Activated CD4-positive, alpha-beta T cell treated with anti-CD3 and anti-CD28 coated beads for 36 hours (primary cell): Measurements from ENCODE around the gene ABCB8. TPM values are rescaled to one million over a fixed set of nuclear protein-coding genes. Genes with fewer than 3 reads are reported as not detected.

Experiments
- ATAC-seq: fragments of 200-7000 bp; cut with Tn5 transposase; one replicate; pipeline ENCODE4 v1.10.0; 2021; ENCODE audit warnings: mild to moderate bottlenecking, moderate library complexity
- CTCF ChIA-PET: fragments of 350-600 bp; sonication (Branson Sonifier 250); formaldehyde crosslinking; loops from one replicate; lab custom pipeline; 2021; ENCODE audit warnings: antibody characterized with exemption; lab: Charles Lee
- POLR2A ChIA-PET: fragments of 350-600 bp; sonication (Branson Sonifier 250); formaldehyde crosslinking; loops from one replicate; lab custom pipeline; 2021; ENCODE audit warnings: antibody characterized with exemption, inconsistent platforms; lab: Charles Lee
- DNase-seq: peaks from one replicate; pipeline ENCODE4 v3.0.0-alpha.2; 2020
- H3K27ac Mint-ChIP-seq: one replicate; pipeline ENCODE4 v1.8.0; 2021; ENCODE audit warnings: mixed read lengths
- H3K27me3 Mint-ChIP-seq: one replicate; pipeline ENCODE4 v1.8.0; 2021; ENCODE audit warnings: mixed read lengths
- H3K36me3 Mint-ChIP-seq: one replicate; pipeline ENCODE4 v1.8.0; 2021; ENCODE audit warnings: low read depth, mixed read lengths
- H3K4me1 Mint-ChIP-seq: one replicate; pipeline ENCODE4 v1.8.0; 2021; ENCODE audit warnings: mixed read lengths
- H3K4me3 Mint-ChIP-seq: one replicate; pipeline ENCODE4 v1.8.0; 2021; ENCODE audit warnings: mild to moderate bottlenecking, moderate library complexity, mixed read lengths
- H3K9me3 Mint-ChIP-seq: one replicate; pipeline ENCODE4 v1.8.0; 2021; ENCODE audit warnings: low read depth, mixed read lengths
- intact Hi-C, 2 experiments: fragments of 100-400 bp; cut with DNase I in 1 of 2; cut with micrococcal nuclease in 1 of 2; formaldehyde crosslinking; loops; one replicate each; pipeline versions ENCODE4 v1.14.2 to v1.15.1; 2022 to 2024; cut with DNase I, micrococcal nuclease
- total RNA-seq, 2 experiments: library from RNA; stranded (reverse); gene quantifications; one replicate each; pipeline ENCODE4 v1.2.3, GENCODE V29; 2021

The ABCB8 gene
- total RNA-seq, 2 experiments from 2014 or later = 41.9 to 44.5 TPM

- no peak for ATAC-seq
- peaks cover 39% of the 10 kb centered on the region for H3K4me1 Mint-ChIP-seq
- no peak for DNase-seq
- ChIA-PET CTCF (interaction anchor here (0.6 to 3.6 kb wide), 4 partner anchors 9 to 47 kb away, joined by 3 to 20 read pairs (median 6); no protein-coding TSS in a partner anchor), POLR2A (no interaction called here)
- H3K27me3 Mint-ChIP-seq = no peaks in the 10 kb centered on the region
- no peak overlapping the region for H3K4me3 Mint-ChIP-seq
- H3K9me3 Mint-ChIP-seq = no peaks in the 10 kb centered on the region
- H3K36me3 Mint-ChIP-seq = no peaks in the 10 kb centered on the region
- no peak overlapping the region for H3K27ac Mint-ChIP-seq
- intact Hi-C loops = no loop called here
Observed at GRCh38 chr7:150998341-150998740, 29.9 kb upstream of the ABCB8 start.

DNA sequence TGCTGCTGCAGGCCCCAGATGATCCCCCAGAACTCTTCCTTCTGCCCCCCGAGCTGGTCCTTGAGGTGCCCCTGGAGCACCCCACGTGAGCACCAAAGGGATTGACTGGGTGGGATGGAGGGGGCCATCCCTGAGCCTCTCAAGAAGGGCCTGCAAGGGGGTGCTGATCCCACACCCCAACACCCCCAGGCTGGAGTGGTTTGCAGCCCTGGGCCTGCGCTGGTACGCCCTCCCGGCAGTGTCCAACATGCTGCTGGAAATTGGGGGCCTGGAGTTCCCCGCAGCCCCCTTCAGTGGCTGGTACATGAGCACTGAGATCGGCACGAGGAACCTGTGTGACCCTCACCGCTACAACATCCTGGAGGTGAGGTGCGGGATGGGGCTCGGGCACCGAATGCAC lies 29.2 kb upstream of the ABCB8 start:
- peaks cover 38% of the 10 kb centered on the region for H3K4me1 Mint-ChIP-seq
- peak; percentile 3 for DNase-seq
- intact Hi-C loops = no loop called here
- CTCF ChIA-PET = interaction anchor here (0.6 to 3.6 kb wide), 4 partner anchors 10 to 110 kb away, joined by 3 to 20 read pairs (median 6); no protein-coding TSS in a partner anchor
- POLR2A ChIA-PET = no interaction called here
- ATAC-seq = no peak
- no peaks in the 10 kb centered on the region for H3K9me3 Mint-ChIP-seq
- no peak overlapping the region for H3K27ac Mint-ChIP-seq
- H3K36me3 Mint-ChIP-seq = no peaks in the 10 kb centered on the region
- no peak overlapping the region for H3K4me3 Mint-ChIP-seq
- no peaks in the 10 kb centered on the region for H3K27me3 Mint-ChIP-seq

GRCh38 chr7:150999497-151000230 lies 28.6 kb upstream of the ABCB8 start:
- peaks cover 33% of the 10 kb centered on the region for H3K4me1 Mint-ChIP-seq
- H3K36me3 Mint-ChIP-seq = no peaks in the 10 kb centered on the region
- no peaks in the 10 kb centered on the region for H3K27me3 Mint-ChIP-seq
- intact Hi-C loops = no loop called here
- no peak overlapping the region for H3K27ac Mint-ChIP-seq
- H3K4me3 Mint-ChIP-seq = no peak overlapping the region
- no peak for ATAC-seq
- ChIA-PET POLR2A (no interaction called here), CTCF (interaction anchor here (0.6 to 3.6 kb wide), 3 partner anchors 9 to 110 kb away, joined by 3 to 20 read pairs (median 3); no protein-coding TSS in a partner anchor)
- peak; percentile 4 for DNase-seq
- no peaks in the 10 kb centered on the region for H3K9me3 Mint-ChIP-seq

DNA sequence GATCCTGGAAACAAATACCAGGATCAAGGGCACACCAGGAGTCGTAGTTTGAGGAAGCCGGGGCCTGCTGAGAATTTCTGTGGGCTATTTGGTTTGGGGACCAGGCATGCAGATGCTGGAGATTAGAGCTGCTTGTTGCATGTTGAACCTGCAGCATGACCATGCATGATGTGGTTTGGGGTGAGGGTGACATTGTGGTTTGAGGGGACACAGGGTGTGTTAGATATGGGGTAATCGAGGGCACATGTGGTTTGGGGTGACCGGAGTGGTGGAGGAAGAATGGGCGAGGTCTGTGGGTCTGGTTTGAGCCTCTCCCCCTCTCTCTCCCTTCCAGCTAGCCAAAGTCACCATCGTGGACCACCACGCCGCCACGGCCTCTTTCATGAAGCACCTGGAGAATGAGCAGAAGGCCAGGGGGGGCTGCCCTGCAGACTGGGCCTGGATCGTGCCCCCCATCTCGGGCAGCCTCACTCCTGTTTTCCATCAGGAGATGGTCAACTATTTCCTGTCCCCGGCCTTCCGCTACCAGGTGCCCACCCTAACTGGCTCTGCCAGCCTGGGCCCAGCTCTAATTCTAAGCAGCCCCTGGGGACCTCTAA lies 27.3 kb upstream of the ABCB8 start:
- H3K27me3 Mint-ChIP-seq = no peaks in the 10 kb centered on the region
- POLR2A ChIA-PET = no interaction called here
- CTCF ChIA-PET = interaction anchor here (0.7 kb wide), 1 partner anchor 8 kb away, joined by 3 read pairs; no protein-coding TSS in a partner anchor
- peaks cover 31% of the 10 kb centered on the region for H3K4me1 Mint-ChIP-seq
- no peak for ATAC-seq
- no peaks in the 10 kb centered on the region for H3K9me3 Mint-ChIP-seq
- no peaks in the 10 kb centered on the region for H3K36me3 Mint-ChIP-seq
- intact Hi-C loops = no loop called here
- no peak overlapping the region for H3K4me3 Mint-ChIP-seq
- no peak for DNase-seq
- no peak overlapping the region for H3K27ac Mint-ChIP-seq

GRCh38 chr7:151001546-151001945 lies 26.7 kb upstream of the ABCB8 start:
- H3K27ac Mint-ChIP-seq = no peak overlapping the region
- ChIA-PET CTCF (interaction anchor here (0.7 to 1.1 kb wide), 2 partner anchors 9 to 25 kb away, joined by 3 read pairs; no protein-coding TSS in a partner anchor), POLR2A (no interaction called here)
- H3K4me1 Mint-ChIP-seq = peaks cover 28% of the 10 kb centered on the region
- H3K9me3 Mint-ChIP-seq = no peaks in the 10 kb centered on the region
- no peak overlapping the region for H3K4me3 Mint-ChIP-seq
- no peaks in the 10 kb centered on the region for H3K27me3 Mint-ChIP-seq
- ATAC-seq (no peak), DNase-seq (no peak)
- no peaks in the 10 kb centered on the region for H3K36me3 Mint-ChIP-seq
- intact Hi-C loops = no loop called here

- ChIA-PET CTCF (interaction anchor here (0.9 kb wide), 2 partner anchors 9 to 15 kb away, joined by 3 read pairs; no protein-coding TSS in a partner anchor), POLR2A (no interaction called here)
- peaks cover 22% of the 10 kb centered on the region for H3K4me1 Mint-ChIP-seq
- no peak for DNase-seq
- intact Hi-C loops = no loop called here
- no peaks in the 10 kb centered on the region for H3K27me3 Mint-ChIP-seq
- H3K9me3 Mint-ChIP-seq = no peaks in the 10 kb centered on the region
- ATAC-seq = no peak
- H3K4me3 Mint-ChIP-seq = no peak overlapping the region
- no peak overlapping the region for H3K27ac Mint-ChIP-seq
- H3K36me3 Mint-ChIP-seq = no peaks in the 10 kb centered on the region
Observed at GRCh38 chr7:151003572-151003971, 24.7 kb upstream of the ABCB8 start.

DNA sequence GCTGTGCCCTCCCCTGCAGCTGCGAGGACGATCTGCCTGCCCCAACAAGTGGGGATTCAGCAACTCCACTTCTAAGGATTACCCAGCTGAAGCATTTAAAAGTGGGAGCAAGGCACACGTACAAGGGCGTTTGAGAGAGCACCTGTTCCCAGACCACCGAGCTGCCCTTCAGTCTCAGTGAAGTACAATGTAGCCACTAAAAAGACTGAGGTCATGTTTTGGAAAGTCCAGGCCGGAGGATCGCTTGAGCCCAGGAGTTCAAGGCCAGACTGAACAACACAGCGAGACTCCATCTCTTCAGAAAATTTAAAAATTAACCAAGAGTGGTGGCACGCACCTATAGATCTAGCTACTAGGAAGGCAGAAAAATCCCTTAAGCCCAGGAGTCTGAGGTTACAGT lies 22.7 kb upstream of the ABCB8 start:
- H3K27me3 Mint-ChIP-seq = no peaks in the 10 kb centered on the region
- CTCF ChIA-PET = interaction anchor here (0.6 to 6.1 kb wide), 5 partner anchors 11 to 438 kb away, joined by 3 to 43 read pairs (median 5); no protein-coding TSS in a partner anchor
- H3K4me3 Mint-ChIP-seq = no peak overlapping the region
- H3K9me3 Mint-ChIP-seq = no peaks in the 10 kb centered on the region
- no peak overlapping the region for H3K27ac Mint-ChIP-seq
- peaks cover 28% of the 10 kb centered on the region for H3K4me1 Mint-ChIP-seq
- intact Hi-C loops = no loop called here
- ATAC-seq (no peak), DNase-seq (no peak)
- no peaks in the 10 kb centered on the region for H3K36me3 Mint-ChIP-seq
- POLR2A ChIA-PET = no interaction called here

DNA sequence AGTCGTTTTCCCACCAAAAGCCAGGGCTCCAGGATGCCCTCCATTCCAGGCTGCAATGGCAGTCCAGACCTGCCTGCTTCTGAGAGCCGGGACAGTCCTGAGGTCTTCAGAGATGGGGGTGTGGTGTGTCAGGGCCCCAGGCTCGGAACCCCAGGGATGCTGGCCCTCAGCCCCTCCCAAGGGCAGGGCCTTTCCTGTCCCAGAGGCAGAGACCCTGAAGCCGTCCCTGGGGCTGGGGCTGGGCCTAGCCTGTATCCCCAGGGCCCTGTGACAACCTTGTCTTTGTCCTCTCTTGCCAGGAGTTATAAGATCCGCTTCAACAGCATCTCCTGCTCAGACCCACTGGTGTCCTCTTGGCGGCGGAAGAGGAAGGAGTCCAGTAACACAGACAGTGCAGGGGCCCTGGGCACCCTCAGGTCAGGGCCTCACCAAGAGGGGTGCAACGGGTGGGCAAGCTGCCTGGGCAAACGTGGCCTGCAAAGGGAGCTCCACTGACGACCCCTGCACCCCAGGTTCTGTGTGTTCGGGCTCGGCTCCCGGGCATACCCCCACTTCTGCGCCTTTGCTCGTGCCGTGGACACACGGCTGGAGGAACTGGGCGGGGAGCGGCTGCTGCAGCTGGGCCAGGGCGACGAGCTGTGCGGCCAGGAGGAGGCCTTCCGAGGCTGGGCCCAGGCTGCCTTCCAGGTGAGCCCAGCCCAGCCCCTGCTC lies 21.5 kb upstream of the ABCB8 start:
- POLR2A ChIA-PET = interaction anchor here (0.7 kb wide), 1 partner anchor 235 kb away, joined by 3 read pairs; no protein-coding TSS in a partner anchor
- no peaks in the 10 kb centered on the region for H3K27me3 Mint-ChIP-seq
- H3K4me1 Mint-ChIP-seq = peaks cover 38% of the 10 kb centered on the region
- H3K9me3 Mint-ChIP-seq = no peaks in the 10 kb centered on the region
- H3K4me3 Mint-ChIP-seq = no peak overlapping the region
- H3K36me3 Mint-ChIP-seq = no peaks in the 10 kb centered on the region
- H3K27ac Mint-ChIP-seq = no peak overlapping the region
- ATAC-seq = no peak
- CTCF ChIA-PET = interaction anchor here (0.6 to 6.1 kb wide), 5 partner anchors 12 to 226 kb away, joined by 3 to 43 read pairs (median 4); partner anchors contain the start of gene CHPF2
- intact Hi-C loops = no loop called here
- no peak for DNase-seq

- Mint-ChIP-seq H3K4me3 (peak overlapping the region; percentile 55), H3K4me1 (peaks cover 46% of the 10 kb centered on the region), H3K9me3 (no peaks in the 10 kb centered on the region), H3K27ac (peak overlapping the region; percentile 59), H3K36me3 (no peaks in the 10 kb centered on the region), H3K27me3 (no peaks in the 10 kb centered on the region)
- POLR2A ChIA-PET = interaction anchor here (1.0 to 2.1 kb wide), 2 partner anchors 11 to 13 kb away, joined by 4 to 6 read pairs; no protein-coding TSS in a partner anchor
- CTCF ChIA-PET = interaction anchor here (0.7 to 6.1 kb wide), 12 partner anchors 9 to 103 kb away, joined by 3 to 43 read pairs (median 8); partner anchors contain the start of gene ABCB8
- intact Hi-C loops = no loop called here
- DNase-seq (no peak), ATAC-seq (no peak)
Observed at GRCh38 chr7:151007469-151007898, 20.8 kb upstream of the ABCB8 start.

DNA sequence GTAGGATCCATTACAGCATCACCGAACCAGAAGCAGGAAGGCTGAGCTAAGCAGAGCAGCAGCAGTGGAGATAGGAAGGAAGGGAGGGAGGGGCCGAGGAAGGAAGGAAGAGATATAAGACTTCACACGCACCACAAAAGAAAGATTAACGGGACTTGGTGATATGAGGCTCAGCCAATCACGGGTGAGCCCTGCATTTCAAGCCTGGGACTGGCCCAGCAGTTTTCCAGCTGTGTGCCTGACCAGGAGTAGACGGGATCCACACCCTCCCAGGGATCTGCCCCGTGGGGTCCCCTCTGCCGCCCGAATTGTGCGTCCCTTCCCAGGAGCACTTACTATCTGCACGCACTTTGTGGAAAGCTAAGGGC lies 20.1 kb upstream of the ABCB8 start:
- H3K4me1 Mint-ChIP-seq = peaks cover 52% of the 10 kb centered on the region
- POLR2A ChIA-PET = interaction anchor here (1.0 to 2.1 kb wide), 2 partner anchors 11 to 13 kb away, joined by 4 to 6 read pairs; no protein-coding TSS in a partner anchor
- intact Hi-C loops = no loop called here
- ATAC-seq = peak; percentile 24
- no peak for DNase-seq
- no peaks in the 10 kb centered on the region for H3K9me3 Mint-ChIP-seq
- no peaks in the 10 kb centered on the region for H3K27me3 Mint-ChIP-seq
- no peaks in the 10 kb centered on the region for H3K36me3 Mint-ChIP-seq
- peak overlapping the region; percentile 55 for H3K4me3 Mint-ChIP-seq
- H3K27ac Mint-ChIP-seq = peak overlapping the region; percentile 59
- CTCF ChIA-PET = interaction anchor here (0.6 to 6.1 kb wide), 13 partner anchors 8 to 475 kb away, joined by 3 to 43 read pairs (median 4); partner anchors contain the start of gene ABCB8
